NCI-H69 (cell line): ENCODE data around the gene ABI3BP.

Source experiments
- DNase-seq: peaks from one replicate; lab custom pipeline; 2025; lab: John Stamatoyannopoulos, UW

Gene ABI3BP

DNA sequence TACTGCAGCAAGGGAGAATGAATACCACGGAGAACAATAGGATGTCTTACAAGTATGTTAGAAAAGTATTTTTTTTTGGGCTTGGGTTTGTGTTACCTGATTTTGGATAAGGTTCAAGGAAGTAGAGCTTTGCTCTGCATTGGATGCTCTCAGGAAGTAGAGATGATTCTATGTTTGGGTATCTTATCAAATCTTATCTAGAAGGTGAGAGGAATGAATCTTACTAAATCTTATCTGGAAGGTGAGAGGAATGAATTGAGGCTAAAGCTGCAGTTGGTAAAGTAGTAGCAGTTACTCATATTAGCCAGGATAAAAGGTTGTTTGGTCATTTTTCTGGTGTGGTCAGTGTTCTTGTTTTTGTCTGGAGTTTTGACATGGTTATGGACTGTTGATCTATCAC, 266.5 kb downstream of the ABI3BP start:
- no peak for DNase-seq

DNA sequence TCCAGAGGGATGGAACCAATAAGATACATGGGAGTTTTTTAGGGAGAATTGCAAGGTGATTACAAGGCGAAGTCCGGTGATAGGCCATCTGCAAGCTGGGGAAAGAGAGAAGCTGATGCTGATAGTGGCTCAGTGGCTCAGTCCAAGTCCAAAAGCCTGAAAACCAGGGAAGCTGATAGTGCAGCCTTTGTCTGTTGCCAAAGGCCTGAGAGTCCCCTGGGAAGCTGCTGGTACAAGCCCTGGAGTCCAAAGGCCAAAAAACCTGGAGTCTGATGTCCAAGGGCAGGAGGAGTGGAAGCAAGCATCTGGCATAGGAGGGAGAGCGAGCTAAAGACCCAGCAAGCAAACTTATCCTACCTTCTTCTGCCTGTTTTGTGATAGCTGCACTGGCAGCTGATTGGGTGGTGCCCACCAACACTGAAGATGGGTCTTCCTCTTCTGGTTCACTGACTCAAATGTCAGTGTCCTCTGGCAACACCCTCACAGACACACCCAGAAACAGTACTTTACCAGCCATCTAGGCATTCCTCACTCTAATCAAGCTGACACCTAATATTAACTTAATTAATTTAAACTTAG, 267.2 kb downstream of the ABI3BP start:
- DNase-seq, result no peak

DNA sequence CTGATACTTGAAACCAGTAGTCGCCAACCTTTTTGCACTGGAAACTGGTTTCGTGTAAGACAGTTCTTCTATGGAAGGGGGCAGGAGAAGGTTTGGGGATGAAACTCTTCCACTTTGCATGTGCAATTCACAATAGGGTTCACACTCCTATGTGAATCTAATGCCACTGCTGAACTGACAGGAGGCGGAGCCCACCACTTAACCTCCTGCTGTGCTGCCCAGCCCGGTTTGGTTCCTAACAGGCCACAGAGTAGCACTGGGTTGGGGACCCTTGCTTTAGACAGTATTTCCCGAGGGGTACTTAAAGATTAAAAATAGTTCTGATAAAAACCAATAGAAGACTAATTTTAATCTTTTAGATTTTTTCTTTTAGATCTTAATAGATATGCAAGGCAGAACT, 272.8 kb downstream of the ABI3BP start:
- DNase-seq, result no peak

DNA sequence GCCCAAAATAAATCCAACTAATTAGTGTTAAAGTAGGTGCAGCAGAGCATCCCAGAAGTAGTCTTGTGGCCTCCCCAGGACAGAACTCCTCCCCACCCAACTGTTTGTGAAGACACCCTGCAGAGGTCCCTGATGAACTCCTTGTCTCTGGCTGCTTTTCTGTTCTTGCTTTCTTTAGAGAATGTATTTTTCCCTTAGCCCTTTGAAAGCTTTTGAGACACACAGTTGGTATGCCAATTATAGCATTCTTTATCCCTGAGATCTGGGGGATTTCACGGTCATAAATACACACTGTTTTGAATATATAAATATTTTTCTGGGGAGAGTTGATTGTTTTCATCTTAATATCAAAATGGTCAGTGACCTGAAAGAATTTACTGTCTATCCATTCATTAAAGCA, 274.1 kb downstream of the ABI3BP start:
- no peak for DNase-seq

DNA sequence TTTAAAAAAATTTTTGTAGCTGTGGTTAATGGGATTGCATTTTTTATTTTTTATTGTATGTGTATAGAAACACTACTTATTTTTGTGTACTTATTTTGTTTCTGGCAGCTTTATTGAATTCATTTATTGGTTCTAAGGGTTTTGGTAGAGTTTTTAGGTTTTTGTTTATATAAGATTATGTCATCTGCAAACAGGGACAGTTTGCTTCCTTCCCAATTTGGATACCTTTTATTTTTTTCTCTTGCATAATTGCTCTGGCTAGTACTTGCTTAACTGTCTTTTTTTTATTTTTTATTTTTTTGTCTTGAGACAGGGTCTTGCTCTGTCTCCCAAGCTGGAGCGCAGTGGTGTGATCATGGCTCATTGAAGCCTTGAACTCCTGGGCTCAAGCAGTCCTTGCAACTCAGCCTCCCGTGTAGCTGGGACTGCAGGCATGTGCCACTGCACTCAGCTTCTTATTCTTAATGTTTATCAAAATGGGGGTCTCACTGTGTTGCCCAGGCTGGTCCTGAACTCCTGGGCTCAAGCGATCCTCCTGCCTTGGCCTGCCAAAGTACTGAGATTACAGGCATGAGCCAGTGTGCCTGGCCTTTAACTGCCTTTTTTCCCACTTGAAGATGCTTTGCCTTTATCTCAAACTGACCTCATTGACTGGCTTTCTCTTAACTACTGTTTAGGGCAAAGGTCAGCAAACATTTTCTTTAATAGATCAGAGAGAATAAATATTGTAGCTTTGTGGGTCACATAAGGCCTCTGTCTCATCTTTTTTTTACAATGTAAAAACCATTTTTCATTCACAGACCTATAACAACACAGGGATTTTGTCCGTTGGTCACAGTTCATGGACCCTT, 275.4 kb downstream of the ABI3BP start:
- no peak for DNase-seq

DNA sequence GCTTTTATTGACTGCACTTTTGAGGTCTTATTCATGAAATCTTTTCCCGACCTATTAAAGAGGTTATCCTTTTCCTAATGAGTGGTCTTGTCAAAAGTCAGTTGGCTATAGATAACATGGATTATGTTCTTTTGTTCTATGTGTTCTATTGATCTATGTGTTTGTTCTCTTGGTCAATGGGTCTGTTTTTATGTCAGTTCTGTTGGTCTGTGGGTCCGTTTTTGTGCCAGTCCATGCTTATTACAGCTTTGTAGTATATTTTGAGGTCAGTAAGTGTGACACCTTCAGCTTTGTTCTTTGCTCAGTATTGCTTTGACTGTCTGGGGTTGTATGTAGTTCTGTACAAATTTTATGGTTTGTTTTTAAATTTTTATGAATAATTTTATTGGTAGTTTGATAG, 276.2 kb downstream of the ABI3BP start:
- no peak for DNase-seq

DNA sequence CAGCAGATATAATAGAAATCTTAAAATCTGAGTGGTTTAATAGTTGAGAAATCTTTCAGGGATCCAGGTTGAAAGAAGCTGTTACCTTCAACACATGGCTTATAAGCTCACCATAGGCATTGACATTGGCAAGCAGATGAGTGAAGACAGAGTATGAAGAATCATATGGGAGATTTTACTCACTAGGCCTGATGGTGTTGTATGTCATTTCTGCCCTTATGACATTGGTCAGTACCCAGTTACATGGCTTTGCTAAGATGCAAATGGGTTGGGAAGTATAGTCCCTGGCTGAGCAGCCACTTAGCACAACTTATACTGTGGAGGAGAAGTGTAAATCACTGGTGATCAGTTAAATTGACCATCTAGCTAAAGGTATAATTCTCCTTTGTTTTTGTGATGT, 278.0 kb downstream of the ABI3BP start:
- no peak for DNase-seq

DNA sequence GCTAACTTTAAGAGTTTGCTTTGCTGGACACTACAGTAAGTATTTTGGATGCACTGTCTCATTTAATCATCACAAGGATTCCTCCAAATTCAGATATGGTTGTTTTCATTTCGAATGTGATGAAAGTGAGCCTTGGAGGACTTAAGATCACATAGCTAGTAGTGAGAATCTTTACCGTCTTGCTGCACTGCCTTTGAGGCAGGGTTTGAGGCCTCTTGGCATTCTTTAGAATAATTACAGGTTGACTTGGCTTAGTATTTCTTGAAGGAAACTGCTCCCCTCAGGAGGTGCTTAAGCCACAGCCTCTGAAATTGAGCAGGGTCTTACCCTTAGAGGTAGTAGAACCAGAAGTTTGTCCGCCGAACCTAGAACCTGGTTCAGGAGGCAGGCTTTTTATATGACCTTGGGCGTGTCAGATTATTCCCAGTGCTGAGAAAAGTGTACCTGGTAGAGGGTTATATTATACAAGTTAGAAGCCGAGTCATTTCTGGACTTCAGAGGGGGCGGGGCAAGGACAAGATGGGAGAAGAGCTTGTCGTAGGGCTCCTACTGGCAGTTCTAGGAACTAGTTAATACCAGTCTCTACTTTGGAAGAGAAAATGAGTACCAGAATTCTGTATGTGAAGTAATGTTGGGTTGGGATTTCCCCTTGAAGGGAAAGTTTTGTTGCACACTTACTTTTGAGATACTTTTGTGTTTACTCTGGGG, 282.8 kb downstream of the ABI3BP start:
- peak; percentile 18 for DNase-seq

DNA sequence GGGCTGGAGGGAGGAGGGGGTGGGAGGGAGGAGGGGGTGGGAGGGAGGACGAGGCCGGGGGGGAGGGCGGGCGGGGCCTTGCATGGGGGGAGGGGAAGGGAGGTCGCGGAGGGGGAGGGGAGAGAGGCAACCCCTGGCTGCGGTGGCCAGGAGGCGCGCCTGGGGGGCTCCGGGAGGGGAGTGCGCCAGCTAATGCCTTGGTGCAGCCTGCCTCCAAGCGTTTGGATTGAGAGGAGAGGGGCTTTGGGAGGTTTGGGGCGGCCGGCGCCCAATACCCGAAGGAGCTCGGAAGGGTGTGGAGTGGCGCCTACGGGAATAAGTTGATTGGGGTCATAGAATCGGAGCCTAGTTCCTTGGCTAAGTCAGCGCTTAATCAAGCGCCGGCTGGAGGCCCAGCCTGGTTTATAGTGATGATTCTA, 283.4 kb downstream of the ABI3BP start:
- peak; percentile 80 for DNase-seq

DNA sequence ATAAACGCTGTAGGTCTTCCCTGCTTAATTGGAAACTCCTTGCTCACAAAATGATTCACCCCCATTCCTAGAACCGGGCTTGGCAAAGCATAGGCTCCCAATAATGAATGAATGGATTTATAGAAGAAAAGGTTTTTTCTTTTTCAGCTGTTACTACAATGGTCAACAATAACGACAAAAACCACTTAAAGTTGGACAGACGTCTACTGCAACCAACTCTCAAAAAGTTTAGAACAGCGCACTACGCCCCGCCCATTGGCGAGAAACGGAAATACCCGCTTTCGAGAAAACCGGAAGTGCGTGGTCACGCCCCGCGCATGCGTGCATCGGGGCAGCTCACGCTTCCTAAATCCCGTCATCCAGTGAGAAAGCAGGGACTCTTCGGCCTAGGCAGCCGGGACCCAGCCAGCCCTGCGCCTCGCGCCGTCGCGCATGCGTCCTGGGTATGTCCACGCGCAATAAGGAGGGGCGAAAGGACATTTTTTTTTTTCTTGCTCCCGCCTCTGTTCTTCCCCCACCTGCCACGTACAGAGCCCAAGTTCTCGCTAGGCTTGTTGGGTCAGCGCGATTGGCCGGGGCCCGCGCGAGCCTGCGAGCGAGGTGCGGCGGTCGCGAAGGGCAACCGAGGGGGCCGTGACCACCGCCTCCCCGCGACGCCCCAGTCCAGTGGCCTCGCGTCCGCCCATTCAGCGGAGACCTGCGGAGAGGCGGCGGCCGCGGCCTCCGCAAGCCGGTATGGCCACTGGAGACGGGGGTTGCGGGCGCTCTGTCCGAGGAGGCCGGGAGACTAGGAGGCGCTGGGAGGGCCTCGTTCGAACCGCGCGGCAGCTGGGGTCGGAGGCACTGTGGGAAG, 284.0 kb downstream of the ABI3BP start, which contains the start of gene TFG:
TFG (plus strand) TSS at position 506 of the 853 bp plus-strand sequence. CDS start 4,192 bp downstream, outside the sequence.
- DNase-seq, result peak; percentile 96

DNA sequence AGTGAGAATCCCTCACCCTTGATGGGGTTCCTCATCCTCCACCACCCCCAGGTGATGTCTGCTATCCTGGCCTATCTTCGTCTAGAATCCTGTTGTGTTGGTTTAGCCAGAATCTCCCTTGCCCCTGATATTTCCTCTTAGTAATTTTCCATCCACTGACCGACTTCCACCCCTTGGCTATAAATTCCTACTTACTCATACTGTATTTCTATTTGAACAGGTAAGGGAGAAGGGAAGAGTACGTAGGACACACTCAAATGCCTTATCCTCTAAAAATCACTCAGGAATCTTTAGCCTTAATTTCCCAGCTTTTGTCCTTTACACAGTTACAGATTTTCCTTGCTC, 284.6 kb downstream of the ABI3BP start:
- DNase-seq, result no peak

DNA sequence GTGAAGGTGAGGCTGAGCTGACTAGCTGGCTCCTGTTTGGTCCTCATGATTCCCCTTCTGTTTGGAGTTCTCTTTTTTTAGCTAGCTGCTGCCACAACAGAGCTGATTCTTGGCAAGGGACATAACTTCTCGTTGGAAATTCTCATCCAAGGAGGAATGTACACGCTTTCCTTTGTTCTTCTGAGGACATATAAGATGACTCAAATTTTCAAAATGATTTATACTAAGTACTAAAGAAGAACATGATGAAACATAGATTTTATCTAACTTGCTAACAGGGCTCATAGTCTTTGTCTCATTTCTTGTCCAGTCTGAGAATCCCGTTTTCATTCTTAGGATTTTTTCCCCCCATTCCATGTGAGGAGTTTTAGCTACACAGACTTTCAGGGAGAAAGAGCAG, 286.9 kb downstream of the ABI3BP start:
- no peak for DNase-seq

DNA sequence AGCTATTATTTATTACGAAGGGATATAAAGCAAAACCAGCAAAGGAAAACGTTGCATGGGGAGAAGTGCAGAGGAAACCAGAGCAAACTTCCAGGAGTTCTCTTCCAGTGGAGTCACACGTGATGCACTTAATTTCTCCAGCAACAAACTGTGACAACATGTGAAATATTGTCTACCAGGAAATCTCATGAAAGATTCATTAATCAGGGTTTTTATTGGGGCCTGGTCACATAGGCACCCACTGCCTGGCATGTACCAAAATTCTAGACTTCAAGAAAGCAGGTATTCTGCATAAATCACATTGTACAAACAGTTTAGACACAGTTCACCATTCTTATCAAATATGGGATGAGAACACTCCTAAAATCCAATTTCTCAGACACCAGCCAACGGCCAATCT, 289.4 kb downstream of the ABI3BP start:
- no peak for DNase-seq

DNA sequence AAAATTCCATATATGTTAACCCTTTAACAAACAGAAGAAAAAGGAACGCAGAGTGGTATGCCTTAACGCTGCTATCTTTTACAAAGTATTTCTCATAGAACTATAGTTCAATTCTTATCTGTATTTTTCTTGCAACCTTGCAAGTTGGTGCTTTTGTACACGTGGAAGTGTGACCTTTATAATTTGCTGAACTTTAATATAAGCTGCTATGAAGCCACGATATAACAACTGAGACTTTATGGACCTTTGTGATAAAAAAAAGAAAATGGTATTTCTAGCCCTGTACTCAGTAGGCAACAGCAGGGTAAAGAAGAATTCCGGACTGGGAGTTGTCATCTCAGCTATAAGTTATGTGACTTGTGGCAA, 290.3 kb downstream of the ABI3BP start:
- no peak for DNase-seq

DNA sequence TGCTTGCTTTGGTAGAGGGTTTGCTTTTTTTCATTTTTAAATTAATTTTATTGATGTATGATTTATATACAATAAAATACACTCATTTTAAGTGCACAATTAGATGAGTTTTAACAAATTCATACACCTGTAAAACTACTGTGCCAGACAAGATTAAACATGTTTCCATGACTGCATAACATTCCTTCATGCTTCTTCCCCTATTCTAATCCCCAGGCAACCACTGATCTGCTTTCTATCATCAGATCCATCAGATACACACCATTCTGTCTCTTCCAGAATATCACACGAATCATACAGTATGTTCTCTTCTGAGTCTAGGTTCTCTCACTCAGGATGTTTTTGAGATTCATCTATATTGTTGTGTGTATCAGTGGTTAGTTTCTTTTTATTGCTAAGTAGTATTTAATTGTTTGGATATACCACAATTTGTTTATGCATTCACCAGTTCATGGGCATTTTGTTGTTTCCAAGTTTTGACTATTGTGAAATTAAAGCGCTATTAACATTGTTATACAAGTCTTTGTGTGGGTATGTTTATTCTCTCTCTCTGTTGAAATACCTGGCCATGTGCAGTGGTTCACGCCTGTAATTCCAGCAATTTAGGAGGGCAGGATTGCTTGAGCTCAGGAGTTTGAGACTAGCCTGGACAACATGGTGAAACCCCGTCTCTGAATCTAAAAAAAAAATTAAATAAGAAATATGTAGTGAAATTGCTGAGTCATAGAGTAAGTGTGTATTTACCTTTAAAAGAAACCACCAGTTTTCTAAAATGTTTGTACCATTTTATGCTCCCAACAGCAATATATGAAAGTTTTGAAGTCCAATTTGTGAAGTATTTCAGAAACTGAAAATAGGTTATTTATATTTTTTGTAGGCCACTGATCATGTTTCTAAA, 290.9 kb downstream of the ABI3BP start:
- no peak for DNase-seq

DNA sequence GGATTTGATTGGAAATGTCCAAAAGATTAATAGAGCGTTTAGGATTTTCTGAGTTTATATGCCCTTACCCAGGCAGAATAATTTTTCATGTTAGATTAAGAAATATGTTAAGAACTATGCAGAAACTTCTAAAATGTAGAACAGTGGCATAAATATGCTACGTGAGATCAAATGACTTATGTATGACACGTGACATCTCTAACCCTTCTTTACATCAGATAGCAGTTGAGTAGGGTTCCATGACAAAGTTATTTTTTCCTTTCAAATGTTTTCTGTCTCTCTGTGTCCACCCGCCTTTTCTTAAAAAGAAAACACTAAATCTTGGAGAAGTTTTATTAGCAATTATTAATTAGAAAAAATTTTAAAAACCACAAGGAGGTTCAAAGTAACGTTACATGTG, 292.5 kb downstream of the ABI3BP start:
- DNase-seq, result no peak
